GM18951 (cell line): ENCODE data around the gene KIAA1191.
A peak's percentile ranks its signal among the peaks of the same experiment; 100 is the strongest.

Source experiments
- POLR2A ChIP-seq: IDR thresholded peaks from 4 replicates; pipeline ENCODE4 v1.6.1; 2011; ENCODE audit warnings: mild to moderate bottlenecking; ENCODE audit not compliant: insufficient read length, insufficient read depth; ENCODE audit errors: extremely low read depth
- in situ Hi-C: fragments of 300-500 bp; cut with MboI; formaldehyde crosslinking; loops from one replicate; pipeline ENCODE4 v1.12.0; 2022; ENCODE audit warnings: low sequenced_read_pairs, mixed read lengths, inconsistent platforms; ENCODE audit not compliant: unreplicated experiment

The KIAA1191 gene

GRCh38 chr5:176361437-176362232 lies at the start of gene KIAA1191:
KIAA1191 (minus strand) TSS chr5:176361764; CDS start chr5:176359508, 2,256 bp downstream.
- in situ Hi-C loops: no loop called here
- peak; percentile 97 for TF ChIP-seq POLR2A

GRCh38 chr5:176410486-176411180 lies 49.1 kb upstream of the KIAA1191 start:
- in situ Hi-C loops: loop anchor here (25.0 kb wide), 1 partner anchor 673 kb away; no protein-coding TSS in a partner anchor
- TF ChIP-seq POLR2A: no peak

- TF ChIP-seq POLR2A: no peak
- in situ Hi-C loops: loop anchor here (25.0 kb wide), 1 partner anchor 672 kb away; no protein-coding TSS in a partner anchor
Measured at GRCh38 chr5:176409765-176410164, 48.2 kb upstream of the KIAA1191 start.

GRCh38 chr5:176408590-176408989 lies 47.0 kb upstream of the KIAA1191 start:
- in situ Hi-C loops: loop anchor here (25.0 kb wide), 1 partner anchor 671 kb away; no protein-coding TSS in a partner anchor
- TF ChIP-seq POLR2A: no peak

GRCh38 chr5:176408252-176408573 lies 46.6 kb upstream of the KIAA1191 start:
- in situ Hi-C loops: loop anchor here (25.0 kb wide), 1 partner anchor 671 kb away; no protein-coding TSS in a partner anchor

GRCh38 chr5:176407456-176408251 lies 46.1 kb upstream of the KIAA1191 start:
- TF ChIP-seq POLR2A: no peak
- in situ Hi-C loops: loop anchor here (25.0 kb wide), 1 partner anchor 670 kb away; no protein-coding TSS in a partner anchor

GRCh38 chr5:176406436-176407052 lies 45.0 kb upstream of the KIAA1191 start:
- in situ Hi-C loops: loop anchor here (25.0 kb wide), 1 partner anchor 669 kb away; no protein-coding TSS in a partner anchor
- no peak for TF ChIP-seq POLR2A

GRCh38 chr5:176405656-176406435 lies 44.3 kb upstream of the KIAA1191 start:
- no peak for TF ChIP-seq POLR2A
- in situ Hi-C loops: loop anchor here (25.0 kb wide), 1 partner anchor 669 kb away; no protein-coding TSS in a partner anchor

GRCh38 chr5:176401281-176402205 lies 40.0 kb upstream of the KIAA1191 start:
- in situ Hi-C loops: loop anchor here (25.0 kb wide), 1 partner anchor 664 kb away; no protein-coding TSS in a partner anchor
- TF ChIP-seq POLR2A: no peak

GRCh38 chr5:176400382-176401156 lies 39.0 kb upstream of the KIAA1191 start:
- TF ChIP-seq POLR2A: no peak
- in situ Hi-C loops: loop anchor here (25.0 kb wide), 1 partner anchor 663 kb away; no protein-coding TSS in a partner anchor
